HG03159 (cell line): Measurements from ENCODE around the gene SYS1.

Experiments
- ATAC-seq: cut with Tn5 transposase; IDR thresholded peaks from one replicate; pipeline ENCODE4 v1.9.1; 2021; ENCODE audit warnings: mild to moderate bottlenecking, moderate library complexity; ENCODE audit not compliant: unreplicated experiment

Gene SYS1

DNA sequence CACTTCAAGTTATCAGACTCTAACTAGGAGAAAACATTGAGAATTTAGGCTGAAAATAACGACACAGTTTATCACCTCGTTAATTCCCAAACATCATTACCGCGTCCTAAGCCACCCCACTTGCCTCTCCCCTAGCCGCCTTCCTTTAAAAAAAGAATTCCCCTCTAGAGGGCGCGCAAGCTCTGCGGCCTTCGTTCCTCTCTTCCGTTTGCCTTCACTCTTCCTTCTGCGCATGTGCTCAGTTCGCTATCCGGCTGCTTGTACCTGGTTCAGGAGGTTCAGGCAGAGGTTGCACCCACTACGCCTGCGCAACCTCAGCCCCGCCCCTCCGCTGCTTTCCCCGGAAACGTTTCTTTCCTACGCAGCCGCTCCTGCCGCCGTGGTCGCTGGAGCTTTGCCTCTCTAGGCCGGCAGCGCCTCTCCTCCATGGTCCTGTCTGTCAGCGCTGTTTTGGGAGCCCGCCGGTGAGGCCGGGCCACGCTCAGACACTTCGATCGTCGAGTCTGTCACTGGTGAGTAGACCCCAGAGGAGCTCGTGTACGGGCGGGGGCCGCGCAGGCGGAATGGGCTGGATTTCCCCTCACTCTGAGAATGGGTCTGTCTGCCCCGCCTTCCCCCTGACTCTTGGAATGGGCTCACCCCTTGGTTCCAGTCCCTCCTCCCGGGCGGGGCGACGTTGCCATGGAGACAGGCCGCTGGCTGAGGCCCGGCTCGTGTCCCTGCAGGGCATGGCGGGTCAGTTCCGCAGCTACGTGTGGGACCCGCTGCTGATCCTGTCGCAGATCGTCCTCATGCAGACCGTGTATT lies at the start of gene SYS1:
Gene SYS1, plus strand, starts transcription at position 353 of the 807 bp plus-strand sequence. Its CDS starts 376 bp downstream, at position 729.
- peak; percentile 84 for ATAC-seq

DNA sequence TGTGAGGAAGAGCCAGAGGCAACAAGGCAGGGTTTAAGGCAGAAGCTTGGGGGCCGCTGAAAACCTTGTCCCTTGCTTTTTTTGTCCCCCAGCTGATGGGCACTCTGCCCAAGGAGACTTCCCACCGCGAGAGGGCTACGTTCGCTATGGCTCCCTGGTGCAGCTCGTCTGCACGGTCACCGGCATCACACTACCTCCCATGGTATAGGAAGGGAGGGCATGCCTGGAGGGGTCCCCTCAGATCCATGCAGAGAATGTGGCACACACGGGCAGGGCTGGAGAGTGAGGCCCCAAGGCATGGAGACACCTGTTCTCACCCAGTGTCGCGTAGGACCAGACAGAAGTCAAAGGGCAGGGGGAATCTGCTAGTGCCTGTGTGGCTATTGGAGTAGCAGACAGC lies 49.0 kb upstream of the SYS1 start:
- ATAC-seq = no peak

DNA sequence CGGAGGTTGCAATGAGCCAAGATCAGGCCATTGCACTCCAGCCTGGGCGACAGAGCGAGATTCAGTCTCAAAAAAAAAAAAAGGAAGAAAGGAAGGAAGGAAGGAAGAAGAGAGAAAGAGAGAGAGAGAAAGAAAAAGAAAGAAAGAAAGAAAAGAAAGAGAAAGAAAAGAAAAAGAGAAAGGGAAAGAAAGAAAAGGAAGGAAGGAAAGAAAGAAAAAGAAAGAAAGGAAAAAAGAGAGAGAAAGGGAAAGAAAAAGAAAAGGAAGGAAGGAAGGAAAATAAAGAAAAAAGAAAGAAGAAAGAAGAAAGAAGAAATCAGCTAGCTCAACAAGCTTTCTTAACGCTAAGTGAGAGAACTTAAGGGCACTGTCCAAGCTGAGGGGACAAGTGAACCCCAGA lies 47.3 kb upstream of the SYS1 start:
- ATAC-seq = no peak

DNA sequence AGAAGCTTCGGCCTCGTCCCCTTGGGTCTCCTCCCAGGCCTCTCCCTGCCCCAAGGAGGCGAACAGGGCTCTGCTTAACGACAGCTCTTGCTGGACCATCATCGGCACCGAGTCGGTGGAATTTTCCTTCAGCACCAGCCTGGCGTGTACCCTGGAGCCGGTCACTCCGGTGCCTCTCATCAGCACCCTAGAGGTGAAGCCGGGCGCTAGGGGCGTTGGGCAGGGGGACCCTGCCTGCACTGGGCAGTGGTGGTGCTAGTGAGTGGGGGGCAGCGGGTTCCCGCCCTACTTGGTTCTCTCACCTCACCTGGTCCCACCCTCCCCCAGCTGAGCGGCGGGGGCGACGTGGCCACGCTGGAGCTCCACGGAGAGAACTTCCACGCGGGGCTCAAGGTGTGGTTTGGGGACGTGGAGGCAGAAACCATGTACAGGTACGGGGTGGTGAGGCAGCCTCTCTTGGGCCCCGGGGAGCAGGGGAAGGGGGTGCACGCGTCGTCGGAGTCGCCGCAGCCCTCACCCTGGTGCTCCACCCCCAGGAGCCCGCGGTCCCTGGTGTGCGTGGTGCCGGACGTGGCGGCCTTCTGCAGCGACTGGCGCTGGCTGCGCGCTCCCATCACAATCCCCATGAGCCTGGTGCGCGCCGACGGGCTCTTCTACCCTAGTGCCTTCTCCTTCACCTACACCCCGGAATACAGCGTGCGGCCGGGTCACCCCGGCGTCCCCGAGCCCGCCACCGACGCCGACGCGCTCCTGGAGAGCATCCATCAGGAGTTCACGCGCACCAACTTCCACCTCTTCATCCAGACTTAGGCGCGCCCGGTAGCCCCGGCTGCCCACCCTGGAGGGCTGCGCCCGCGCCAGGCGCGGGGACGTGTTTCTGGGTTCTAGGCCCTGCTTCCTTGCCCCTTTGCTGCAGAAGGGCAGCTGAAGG lies 46.5 kb upstream of the SYS1 start:
- no peak for ATAC-seq

- ATAC-seq = no peak
Observed at GRCh38 chr20:45317826-45318225, 45.1 kb upstream of the SYS1 start.

- ATAC-seq = no peak
Observed at GRCh38 chr20:45318386-45318939, 44.5 kb upstream of the SYS1 start.

GRCh38 chr20:45318948-45319347 lies 44.0 kb upstream of the SYS1 start:
- ATAC-seq = no peak

- peak; percentile 71 for ATAC-seq
Observed at GRCh38 chr20:45320948-45321595, 41.9 kb upstream of the SYS1 start.

GRCh38 chr20:45322952-45323383 lies 40.0 kb upstream of the SYS1 start:
- ATAC-seq = no peak

GRCh38 chr20:45323731-45324130 lies 39.2 kb upstream of the SYS1 start:
- no peak for ATAC-seq

- no peak for ATAC-seq
Observed at GRCh38 chr20:45325371-45325770, 37.6 kb upstream of the SYS1 start.

DNA sequence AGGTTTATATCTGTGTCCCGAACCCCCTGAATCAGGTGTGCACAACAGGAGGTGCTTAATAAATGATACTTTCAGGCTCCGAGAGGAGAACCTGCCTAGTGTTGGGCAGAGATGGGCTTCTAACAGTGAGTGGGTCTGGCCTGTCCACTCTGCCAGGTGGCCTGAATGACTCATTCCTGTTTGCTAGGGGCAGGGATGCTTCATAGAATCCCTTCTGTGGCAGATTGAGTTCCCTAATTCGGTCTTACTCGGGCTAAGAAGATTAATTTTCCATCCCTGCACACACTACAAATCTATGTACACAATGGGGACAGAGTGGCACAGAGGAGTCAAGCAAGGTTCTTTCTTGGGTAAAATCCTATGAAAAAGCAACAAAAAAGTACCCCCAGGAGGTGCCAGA lies 34.5 kb upstream of the SYS1 start:
- ATAC-seq = no peak

DNA sequence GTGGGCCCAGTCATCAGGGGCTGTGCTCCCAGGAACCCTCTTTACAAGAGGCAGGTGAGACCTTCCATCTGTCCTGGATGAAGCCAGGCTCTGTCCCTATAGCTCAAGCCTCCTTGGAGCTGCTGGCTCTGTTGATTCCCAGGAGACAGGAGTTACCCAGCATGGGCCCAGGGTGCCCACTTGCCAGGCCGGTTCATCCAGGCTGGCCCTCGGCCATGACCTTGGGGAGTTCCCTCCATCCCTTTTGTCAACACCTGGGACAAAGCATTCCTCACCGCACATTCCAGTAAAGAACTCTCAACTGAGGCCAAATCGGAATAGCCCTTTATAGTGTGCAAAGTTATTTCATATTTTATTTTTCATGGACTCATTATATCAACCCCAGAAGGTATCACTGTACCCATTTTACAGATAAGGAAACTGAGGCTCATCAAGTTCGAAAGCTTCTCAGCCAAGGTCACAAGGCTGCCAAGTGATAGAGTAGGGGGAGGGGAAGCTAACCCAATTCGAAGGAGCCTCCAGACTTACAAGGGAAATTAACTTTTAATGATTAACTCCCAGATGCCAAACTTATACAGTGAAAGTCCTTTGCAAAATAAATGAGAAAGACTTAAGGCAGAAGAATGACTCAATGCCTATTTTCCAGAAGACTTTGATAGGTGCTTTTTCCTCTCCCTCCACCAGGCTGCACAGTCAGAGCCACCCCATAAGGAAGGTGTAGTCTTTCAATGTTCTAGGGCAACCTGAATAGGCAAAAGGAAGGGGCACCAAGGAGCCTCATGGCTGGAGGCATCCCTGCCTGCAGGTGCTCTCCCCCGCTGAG lies 33.2 kb upstream of the SYS1 start:
- ATAC-seq = no peak

GRCh38 chr20:45330476-45330875 lies 32.5 kb upstream of the SYS1 start:
- no peak for ATAC-seq

- ATAC-seq = no peak
Observed at GRCh38 chr20:45336530-45337366, 26.2 kb upstream of the SYS1 start.

DNA sequence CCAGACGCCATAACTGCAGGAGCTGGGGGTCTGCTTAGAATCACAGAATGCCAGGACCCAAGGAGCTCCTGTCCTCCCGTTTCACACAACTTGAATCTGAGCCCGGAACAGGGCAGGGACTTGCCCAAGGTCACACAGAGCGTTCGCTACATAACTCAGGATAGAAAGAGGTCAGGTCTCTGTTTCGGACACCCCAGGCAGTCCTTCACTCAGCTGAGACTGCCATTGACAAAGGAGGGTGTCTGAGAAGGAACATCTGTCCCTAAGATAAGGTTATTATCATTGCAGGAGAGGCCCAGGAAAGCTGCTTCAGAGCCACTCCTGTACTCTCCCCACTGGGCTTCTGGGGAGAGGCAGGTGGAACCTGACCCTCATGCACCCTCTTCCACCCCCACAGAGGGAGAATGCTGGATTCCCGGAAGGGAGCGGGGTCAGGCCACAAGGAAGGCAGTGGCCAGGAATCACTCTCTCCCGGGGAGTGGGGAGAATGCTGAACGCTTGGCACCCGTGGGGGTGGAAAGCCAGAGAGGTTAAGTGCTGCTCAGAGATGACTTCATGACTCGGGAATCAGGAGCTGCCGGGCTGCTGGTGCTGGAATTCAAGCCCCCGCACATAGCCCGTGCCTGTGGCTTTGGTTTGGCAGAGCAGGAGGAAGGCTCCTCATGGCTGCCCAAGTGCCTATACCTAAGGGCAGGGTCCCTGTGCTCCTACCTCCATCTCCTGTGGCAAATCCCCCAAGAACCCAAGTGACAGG lies 25.4 kb upstream of the SYS1 start:
- ATAC-seq = no peak

DNA sequence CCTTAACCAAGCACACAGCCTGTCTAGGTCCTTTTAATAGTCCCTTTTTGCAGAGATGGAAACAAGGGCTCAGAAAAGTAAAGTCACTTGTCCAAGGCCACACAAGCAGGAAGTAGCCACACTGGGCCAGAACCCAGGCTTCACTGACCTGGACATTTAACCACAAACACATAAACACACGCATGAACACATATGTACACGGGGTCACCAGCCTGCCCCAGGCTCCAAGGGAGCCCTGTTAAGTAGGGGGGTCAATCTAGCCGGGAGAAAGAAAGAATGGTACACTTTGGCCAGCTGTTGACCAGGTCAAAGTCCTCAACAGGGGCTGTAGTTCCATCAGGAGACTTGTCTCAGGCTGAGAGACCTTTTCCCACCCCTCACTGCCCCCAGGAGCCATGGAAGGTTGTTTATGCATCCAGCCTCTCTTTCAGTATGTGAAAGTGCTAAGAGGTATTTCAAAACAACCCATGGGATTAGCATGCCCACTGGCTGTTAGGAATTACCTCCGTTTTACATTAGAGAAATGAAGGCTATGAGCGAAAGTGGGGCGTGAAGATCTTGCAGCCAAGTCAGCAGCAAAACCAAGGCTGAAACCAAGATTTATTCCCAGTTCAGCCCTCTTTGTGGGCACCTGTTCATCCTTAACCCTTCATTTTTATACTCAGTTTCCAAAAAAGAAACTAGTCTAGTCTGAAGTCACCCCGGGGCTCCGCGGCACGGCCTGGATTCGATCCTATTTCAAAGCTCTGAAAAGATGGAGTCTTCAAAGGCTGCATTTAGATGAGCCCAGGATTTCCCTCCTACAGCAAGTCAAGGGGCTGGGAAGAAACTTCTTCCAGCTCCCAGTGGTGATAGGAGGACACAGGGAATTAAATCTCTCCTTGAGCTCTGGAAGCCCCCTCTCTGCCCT lies 24.6 kb upstream of the SYS1 start:
- ATAC-seq = no peak

DNA sequence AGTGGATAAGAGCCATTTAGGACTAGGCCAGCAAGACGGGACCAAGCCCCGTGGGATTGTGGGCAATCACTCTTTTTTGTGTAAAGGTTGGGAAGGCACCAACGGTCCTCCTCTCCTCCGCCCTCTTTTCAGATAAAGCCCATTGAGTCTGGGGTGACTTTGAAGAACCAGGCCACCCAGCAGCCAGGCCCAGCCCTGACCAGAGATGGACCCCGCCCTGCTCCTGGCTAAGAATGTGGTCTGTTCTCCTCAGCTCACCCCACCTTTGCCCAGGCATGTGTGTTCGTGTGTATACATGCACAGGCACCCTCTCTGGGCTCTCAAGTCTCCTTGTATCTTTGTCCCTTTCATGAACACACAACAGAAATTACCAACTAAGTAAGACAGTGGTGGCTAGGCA lies 23.9 kb upstream of the SYS1 start:
- no peak for ATAC-seq
